K562 (cell line): Measurements from ENCODE around the gene PGK2. TPM values are rescaled to one million over a fixed set of nuclear protein-coding genes. Genes with fewer than 3 reads are reported as not detected.

Experiments
- ARNT ChIP-seq, 2 experiments: fragments of 450-650 bp; IDR thresholded peaks; 2 replicates each; pipeline ENCODE4 v1.6.1; 2016; ENCODE audit warnings: mild to moderate bottlenecking in 1 of 2
- CCNT2 ChIP-seq: IDR thresholded peaks from 2 replicates; pipeline ENCODE4 v1.6.1; 2011; ENCODE audit warnings: borderline replicate concordance, low read depth, mild to moderate bottlenecking, moderate library complexity, mixed read lengths, low read length; ENCODE audit not compliant: insufficient read length; ENCODE audit errors: extremely low read depth
- DMBX1 ChIP-seq: fragments of 250-450 bp; sonication (Bioruptor Pico); IDR thresholded peaks from 2 replicates; pipeline ENCODE4 v1.8.0; 2022; ENCODE audit warnings: inconsistent platforms, mild to moderate bottlenecking, moderate library complexity, borderline replicate concordance
- ESRRB ChIP-seq: fragments of 250-450 bp; sonication (Bioruptor Pico); IDR thresholded peaks from 2 replicates; pipeline ENCODE4 v1.5.0; 2020; ENCODE audit warnings: mild to moderate bottlenecking, moderate library complexity, borderline replicate concordance
- KDM1A ChIP-seq, 2 experiments: fragments of 450-650 bp; IDR thresholded peaks; 2 replicates each; pipeline ENCODE4 v1.6.1; 2016; ENCODE audit warnings: mild to moderate bottlenecking in 2 of 2
- L3MBTL2 ChIP-seq: fragments of 450-650 bp; IDR thresholded peaks from 2 replicates; pipeline ENCODE4 v1.6.1; 2016; ENCODE audit warnings: mild to moderate bottlenecking, moderate library complexity
- LEF1 ChIP-seq: fragments of 450-650 bp; IDR thresholded peaks from 2 replicates; pipeline ENCODE4 v1.6.1; 2016; ENCODE audit warnings: mild to moderate bottlenecking
- MTF1 ChIP-seq: fragments of 250-450 bp; sonication (Bioruptor Pico); IDR thresholded peaks from 2 replicates; pipeline ENCODE4 v1.9.0; 2021; ENCODE audit warnings: moderate library complexity, mild to moderate bottlenecking, inconsistent platforms, borderline replicate concordance
- MYC ChIP-seq, 2 experiments: fragments of 250-450 bp in 1 of 2; sonication (Bioruptor Pico) in 1 of 2; IDR thresholded peaks; 2 replicates each; pipeline versions ENCODE4 v1.5.1 to v1.6.1; 2012 to 2021; ENCODE audit warnings: low read depth in 2 of 2, borderline replicate concordance in 1 of 2, improper control_type of control experiment in 1 of 2, low read length in 1 of 2, mild to moderate bottlenecking in 1 of 2, moderate library complexity in 1 of 2
- NCOA1 ChIP-seq: fragments of 450-650 bp; IDR thresholded peaks from 2 replicates; pipeline ENCODE4 v1.6.1; 2016; ENCODE audit warnings: low read depth
- NCOA6 ChIP-seq: fragments of 450-650 bp; IDR thresholded peaks from 2 replicates; pipeline ENCODE4 v1.6.1; 2017; ENCODE audit warnings: mild to moderate bottlenecking
- PML ChIP-seq: IDR thresholded peaks from 2 replicates; pipeline ENCODE4 v1.6.1; 2012; ENCODE audit warnings: low read length, inconsistent platforms
- POLR2AphosphoS5 ChIP-seq: IDR thresholded peaks from 2 replicates; pipeline ENCODE4 v1.6.1; 2011; ENCODE audit warnings: mild to moderate bottlenecking, low read depth, low read length, moderate library complexity; ENCODE audit not compliant: control insufficient read depth, insufficient read depth
- SAP30 ChIP-seq: fragments of 200-600 bp; sonication (generic); IDR thresholded peaks from 2 replicates; pipeline ENCODE4 v1.6.1; 2012; ENCODE audit warnings: borderline replicate concordance, low read depth, mild to moderate bottlenecking, moderate library complexity, low read length, control low read depth, inconsistent platforms; ENCODE audit not compliant: insufficient read depth, poor library complexity, severe bottlenecking
- SMARCC2 ChIP-seq: fragments of 450-650 bp; IDR thresholded peaks from 2 replicates; pipeline ENCODE4 v1.6.1; 2017; ENCODE audit warnings: antibody characterized with exemption, moderate library complexity, mild to moderate bottlenecking, low read depth
- TOE1 ChIP-seq, 2 experiments: fragments of 450-650 bp in 1 of 2; sonication (generic) in 1 of 2; formaldehyde crosslinking in 1 of 2; IDR thresholded peaks; 2 replicates each; pipeline versions ENCODE4 v1.7.1 to v1.8.0; 2016 to 2022; ENCODE audit warnings: borderline replicate concordance in 2 of 2, mild to moderate bottlenecking in 2 of 2, antibody characterized with exemption in 1 of 2, inconsistent platforms in 1 of 2, low read depth in 1 of 2, missing genetic modification reagents in 1 of 2, moderate library complexity in 1 of 2
- ZC3H4 ChIP-seq: sonication (generic); formaldehyde crosslinking; IDR thresholded peaks from 2 replicates; pipeline ENCODE4 v1.9.0; 2021; ENCODE audit warnings: missing genetic modification reagents, borderline replicate concordance
- ZNF124 ChIP-seq: sonication (generic); formaldehyde crosslinking; IDR thresholded peaks from 2 replicates; pipeline ENCODE4 v1.8.1; 2022; ENCODE audit warnings: missing genetic modification reagents
- ZNF232 ChIP-seq: sonication (generic); formaldehyde crosslinking; IDR thresholded peaks from 2 replicates; pipeline ENCODE4 v1.8.0; 2022; ENCODE audit warnings: mild to moderate bottlenecking, missing genetic modification reagents
- polyA plus RNA-seq, 8 experiments: library from polyadenylated mRNA; depleted of rRNA in 4 of 8; stranded (reverse) in 5 of 8; unstranded in 3 of 8; fragments of >200 nt; fragmentation: Nextera tagmentation in 2 of 8; fragmentation: Illumina TruSeq in 1 of 8; extraction: Ambion mirVana in 2 of 8; extraction: Trizol in 1 of 8; gene quantifications; 2 replicates each; pipeline versions ENCODE4 v1.2.1 to v1.2.3, GENCODE V29; 2011 to 2014; ENCODE audit warnings: inconsistent platforms in 1 of 8, missing spikeins in 1 of 8
- total RNA-seq, 7 experiments: library from RNA; depleted of rRNA in 6 of 7; stranded (reverse); fragments of >200 nt in 6 of 7; fragmentation: Illumina TruSeq in 2 of 7; extraction: Trizol in 2 of 7; gene quantifications; 2 replicates each; pipeline versions ENCODE4 v1.2.1 to v1.2.3, GENCODE V29; 2011 to 2021; ENCODE audit warnings: low replicate concordance in 1 of 7
- TF ChIP-seq, protein P1 (sequence below): fragments of 250-450 bp; sonication (Bioruptor Pico); IDR thresholded peaks from 2 replicates; pipeline ENCODE4 v1.4.0; 2020; ENCODE audit warnings: mild to moderate bottlenecking, moderate library complexity
- TF ChIP-seq, protein P2 (sequence below): fragments of 450-650 bp; IDR thresholded peaks from 2 replicates; pipeline ENCODE4 v1.6.1; 2016; ENCODE audit warnings: antibody characterized with exemption
- TF ChIP-seq, protein P3 (sequence below): fragments of 450-650 bp; IDR thresholded peaks from 2 replicates; pipeline ENCODE4 v1.6.1; 2016; ENCODE audit warnings: mild to moderate bottlenecking

PGK2 gene
- total and polyA plus RNA-seq, 9 of the 15 experiments (the other 6 are each of a cell fraction or from before 2014, with no cell fraction given), result not detected

DNA sequence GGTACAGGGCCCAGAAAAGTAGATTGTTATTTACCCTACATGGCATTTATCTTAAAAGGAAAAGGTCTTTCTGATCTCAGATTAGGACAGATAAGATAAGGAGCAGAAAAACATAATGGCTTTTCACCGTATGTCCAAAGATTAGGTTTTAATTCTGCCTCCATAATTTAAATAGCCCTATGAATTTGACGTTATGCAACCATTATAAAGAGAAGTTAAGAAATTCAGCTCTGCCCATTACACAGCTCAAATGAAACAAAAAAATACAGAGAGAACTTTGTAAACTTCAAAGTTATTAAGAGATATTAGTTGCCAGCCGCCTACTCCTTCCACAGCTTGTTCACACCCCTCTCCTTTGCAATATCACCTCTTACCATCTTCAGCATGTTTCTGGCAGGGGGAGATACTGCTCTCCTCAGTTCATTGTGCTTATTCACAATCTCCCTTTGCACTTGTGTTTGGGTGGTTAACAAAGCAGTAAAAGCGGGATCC, 51.0 kb downstream of the PGK2 start (continued):
- TF ChIP-seq TOE1 (IDR thresholded peaks at IDR 0.05; ENCODE audit: borderline replicate concordance), result peak; percentile 69; the same call in 1 of the 2 replicates
- no peak for TF ChIP-seq TOE1 (CRISPR knock-in tag; IDR thresholded peaks at IDR 0.05; ENCODE audit: borderline replicate concordance, low read depth)
- TF ChIP-seq MTF1 (CRISPR knock-in tag), result no peak
- peak; percentile 49; the same call in 1 of the 2 replicates for TF ChIP-seq NCOA1
- TF ChIP-seq DMBX1 (CRISPR knock-in tag), result peak; percentile 22; the same call in 1 of the 2 replicates
- TF ChIP-seq ZNF124 (CRISPR knock-in tag), result no peak
- TF ChIP-seq, protein P1, sequence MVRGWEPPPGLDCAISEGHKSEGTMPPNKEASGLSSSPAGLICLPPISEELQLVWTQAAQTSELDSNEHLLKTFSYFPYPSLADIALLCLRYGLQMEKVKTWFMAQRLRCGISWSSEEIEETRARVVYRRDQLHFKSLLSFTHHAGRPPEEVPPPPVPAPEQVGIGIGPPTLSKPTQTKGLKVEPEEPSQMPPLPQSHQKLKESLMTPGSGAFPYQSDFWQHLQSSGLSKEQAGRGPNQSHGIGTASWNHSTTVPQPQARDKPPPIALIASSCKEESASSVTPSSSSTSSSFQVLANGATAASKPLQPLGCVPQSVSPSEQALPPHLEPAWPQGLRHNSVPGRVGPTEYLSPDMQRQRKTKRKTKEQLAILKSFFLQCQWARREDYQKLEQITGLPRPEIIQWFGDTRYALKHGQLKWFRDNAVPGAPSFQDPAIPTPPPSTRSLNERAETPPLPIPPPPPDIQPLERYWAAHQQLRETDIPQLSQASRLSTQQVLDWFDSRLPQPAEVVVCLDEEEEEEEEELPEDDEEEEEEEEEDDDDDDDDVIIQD (CRISPR knock-in tag), result no peak
- 0 out of 2 replicates have a peak, but pooled peaks have one; percentile 44 for TF ChIP-seq NCOA6
- TF ChIP-seq SAP30, result no peak
- TF ChIP-seq, protein P2, sequence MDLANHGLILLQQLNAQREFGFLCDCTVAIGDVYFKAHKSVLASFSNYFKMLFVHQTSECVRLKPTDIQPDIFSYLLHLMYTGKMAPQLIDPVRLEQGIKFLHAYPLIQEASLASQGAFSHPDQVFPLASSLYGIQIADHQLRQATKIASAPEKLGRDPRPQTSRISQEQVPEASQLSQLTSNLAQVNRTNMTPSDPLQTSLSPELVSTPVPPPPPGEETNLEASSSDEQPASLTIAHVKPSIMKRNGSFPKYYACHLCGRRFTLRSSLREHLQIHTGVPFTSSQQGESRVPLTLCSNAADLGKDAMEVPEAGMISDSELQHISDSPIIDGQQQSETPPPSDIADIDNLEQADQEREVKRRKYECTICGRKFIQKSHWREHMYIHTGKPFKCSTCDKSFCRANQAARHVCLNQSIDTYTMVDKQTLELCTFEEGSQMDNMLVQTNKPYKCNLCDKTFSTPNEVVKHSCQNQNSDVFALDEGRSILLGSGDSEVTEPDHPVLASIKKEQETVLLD, result peak; percentile 83; the same call in 1 of the 2 replicates
- TF ChIP-seq KDM1A (IDR thresholded peaks at IDR 0.05), result peak; percentile 19 to 39; a peak in 2 of 4 replicates
- TF ChIP-seq MYC (IDR thresholded peaks at IDR 0.05; ENCODE audit: low read depth, low read length), result peak; percentile 48; the same call in 1 of the 2 replicates
- no peak for TF ChIP-seq MYC (CRISPR knock-in tag; IDR thresholded peaks at IDR 0.05; ENCODE audit: borderline replicate concordance, low read depth)
- peak; percentile 81 for TF ChIP-seq L3MBTL2
- no peak for TF ChIP-seq ZC3H4 (CRISPR knock-in tag)
- peak; percentile 70 for TF ChIP-seq CCNT2
- TF ChIP-seq LEF1, result peak; percentile 90
- peak; percentile 89 for TF ChIP-seq POLR2AphosphoS5
- TF ChIP-seq ARNT (IDR thresholded peaks at IDR 0.05), result peak; percentile 40 to 80; a peak in 2 of 4 replicates
- peak; percentile 92 for TF ChIP-seq PML
- no peak for TF ChIP-seq ZNF232 (CRISPR knock-in tag)
- no peak for TF ChIP-seq ESRRB
- TF ChIP-seq, protein P3, sequence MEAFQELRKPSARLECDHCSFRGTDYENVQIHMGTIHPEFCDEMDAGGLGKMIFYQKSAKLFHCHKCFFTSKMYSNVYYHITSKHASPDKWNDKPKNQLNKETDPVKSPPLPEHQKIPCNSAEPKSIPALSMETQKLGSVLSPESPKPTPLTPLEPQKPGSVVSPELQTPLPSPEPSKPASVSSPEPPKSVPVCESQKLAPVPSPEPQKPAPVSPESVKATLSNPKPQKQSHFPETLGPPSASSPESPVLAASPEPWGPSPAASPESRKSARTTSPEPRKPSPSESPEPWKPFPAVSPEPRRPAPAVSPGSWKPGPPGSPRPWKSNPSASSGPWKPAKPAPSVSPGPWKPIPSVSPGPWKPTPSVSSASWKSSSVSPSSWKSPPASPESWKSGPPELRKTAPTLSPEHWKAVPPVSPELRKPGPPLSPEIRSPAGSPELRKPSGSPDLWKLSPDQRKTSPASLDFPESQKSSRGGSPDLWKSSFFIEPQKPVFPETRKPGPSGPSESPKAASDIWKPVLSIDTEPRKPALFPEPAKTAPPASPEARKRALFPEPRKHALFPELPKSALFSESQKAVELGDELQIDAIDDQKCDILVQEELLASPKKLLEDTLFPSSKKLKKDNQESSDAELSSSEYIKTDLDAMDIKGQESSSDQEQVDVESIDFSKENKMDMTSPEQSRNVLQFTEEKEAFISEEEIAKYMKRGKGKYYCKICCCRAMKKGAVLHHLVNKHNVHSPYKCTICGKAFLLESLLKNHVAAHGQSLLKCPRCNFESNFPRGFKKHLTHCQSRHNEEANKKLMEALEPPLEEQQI, result peak; percentile 91
- peak; percentile 80; the same call in 1 of the 2 replicates for TF ChIP-seq SMARCC2
